ENCODE measurements around the gene ZNF853.

Gene ZNF853

GRCh38 chr7:6644728-6645127 is 29.3 kb downstream of the ZNF853 start:
- no peak overlapping the region for H3K27ac ChIP-seq (ENCODE audit: low read depth, low read length)
- H3K36me3 ChIP-seq (ENCODE audit: control insufficient read depth, low read length), result peaks cover 95% of the 10 kb centered on the region
- no peak for TF ChIP-seq EZH2phosphoT487 (IDR thresholded peaks at IDR 0.05; ENCODE audit: borderline replicate concordance, low read length)
- no peak for TF ChIP-seq CTCF (IDR thresholded peaks at IDR 0.05; ENCODE audit: low read depth, low read length, poor library complexity, severe bottlenecking)

GRCh38 chr7:6646465-6646864 is 31.1 kb downstream of the ZNF853 start:
- no peak overlapping the region for H3K27ac ChIP-seq (ENCODE audit: low read depth, low read length)
- H4K20me1 ChIP-seq (ENCODE audit: control insufficient read depth, insufficient read depth, low read depth, low read length), result no peaks in the 10 kb centered on the region; the same call in 1 of the 2 replicates
- H3K9me2 ChIP-seq (replicated peaks; ENCODE audit: control insufficient read depth, low read length), result no peaks in the 10 kb centered on the region
- H3K79me2 ChIP-seq (ENCODE audit: control insufficient read depth, low read length), result peaks cover 38% of the 10 kb centered on the region
- H3K4me2 ChIP-seq (ENCODE audit: low read length), result no peak overlapping the region
- H3K27me3 ChIP-seq (ENCODE audit: control insufficient read depth, low read length), result no peaks in the 10 kb centered on the region
- peaks cover 95% of the 10 kb centered on the region for H3K36me3 ChIP-seq (ENCODE audit: control insufficient read depth, low read length)
- H3K4me1 ChIP-seq (ENCODE audit: control insufficient read depth, low read length), result no peaks in the 10 kb centered on the region
- H3F3A ChIP-seq (ENCODE audit: control insufficient read depth, insufficient read depth), result no peaks in the 10 kb centered on the region
- TF ChIP-seq EZH2phosphoT487 (IDR thresholded peaks at IDR 0.05; ENCODE audit: borderline replicate concordance, low read length) (no peak), CTCF (IDR thresholded peaks at IDR 0.05; ENCODE audit: low read depth, low read length, poor library complexity, severe bottlenecking) (no peak)
- peaks cover 9% of the 10 kb centered on the region for H3K9me3 ChIP-seq (ENCODE audit: control insufficient read depth, insufficient read depth, low read length)
- H3K4me3 ChIP-seq (ENCODE audit: low read length), result no peak overlapping the region

More at GRCh38 chr7:6644728-6645127, 29.3 kb downstream of the ZNF853 start:
- Histone ChIP-seq H3K27me3 (ENCODE audit: control insufficient read depth, low read length) (no peaks in the 10 kb centered on the region), H3K4me2 (ENCODE audit: low read length) (no peak overlapping the region), H3K9me2 (replicated peaks; ENCODE audit: control insufficient read depth, low read length) (no peaks in the 10 kb centered on the region), H3F3A (ENCODE audit: control insufficient read depth, insufficient read depth) (no peaks in the 10 kb centered on the region), H3K4me1 (ENCODE audit: control insufficient read depth, low read length) (no peaks in the 10 kb centered on the region; the same call in 1 of the 2 replicates), H3K9me3 (ENCODE audit: control insufficient read depth, insufficient read depth, low read length) (no peaks in the 10 kb centered on the region; the same call in 1 of the 2 replicates), H4K20me1 (ENCODE audit: control insufficient read depth, insufficient read depth, low read depth, low read length) (peaks cover 4% of the 10 kb centered on the region; the same call in 1 of the 2 replicates), H3K4me3 (ENCODE audit: low read length) (no peak overlapping the region), H3K79me2 (ENCODE audit: control insufficient read depth, low read length) (peaks cover 50% of the 10 kb centered on the region)

- H3K4me1 ChIP-seq (ENCODE audit: control insufficient read depth, low read length), result no peaks in the 10 kb centered on the region
- peaks cover 13% of the 10 kb centered on the region for H3K9me3 ChIP-seq (ENCODE audit: control insufficient read depth, insufficient read depth, low read length)
- no peak overlapping the region for H3K4me2 ChIP-seq (ENCODE audit: low read length)
- H3K9me2 ChIP-seq (replicated peaks; ENCODE audit: control insufficient read depth, low read length), result no peaks in the 10 kb centered on the region
- H3K36me3 ChIP-seq (ENCODE audit: control insufficient read depth, low read length), result peaks cover 95% of the 10 kb centered on the region
- TF ChIP-seq EZH2phosphoT487 (IDR thresholded peaks at IDR 0.05; ENCODE audit: borderline replicate concordance, low read length) (no peak), CTCF (IDR thresholded peaks at IDR 0.05; ENCODE audit: low read depth, low read length, poor library complexity, severe bottlenecking) (no peak)
- H3F3A ChIP-seq (ENCODE audit: control insufficient read depth, insufficient read depth), result no peaks in the 10 kb centered on the region
- H3K27ac ChIP-seq (ENCODE audit: low read depth, low read length), result no peak overlapping the region
- H3K79me2 ChIP-seq (ENCODE audit: control insufficient read depth, low read length), result peaks cover 32% of the 10 kb centered on the region
- no peak overlapping the region for H3K4me3 ChIP-seq (ENCODE audit: low read length)
- H3K27me3 ChIP-seq (ENCODE audit: control insufficient read depth, low read length), result no peaks in the 10 kb centered on the region
- H4K20me1 ChIP-seq (ENCODE audit: control insufficient read depth, insufficient read depth, low read depth, low read length), result no peaks in the 10 kb centered on the region; the same call in 1 of the 2 replicates
These were observed 31.7 kb downstream of the ZNF853 start for GRCh38 chr7:6647080-6647479.
